Mucosa of rectum (tissue), 2 donors: ENCODE data around the gene MTHFR.

Source experiments
- H3K27ac ChIP-seq, 2 donors: one replicate each; pipeline ENCODE4 v1.7.0; 2013; ENCODE audit warnings: inconsistent platforms in 2 of 2, low read depth in 2 of 2, low read length in 2 of 2
- H3K27me3 ChIP-seq, 2 donors: one replicate each; pipeline ENCODE4 v1.7.0; 2013; ENCODE audit warnings: low read length in 2 of 2; ENCODE audit not compliant: control insufficient read depth in 2 of 2, insufficient read depth in 2 of 2
- H3K36me3 ChIP-seq, 2 donors: one replicate each; pipeline ENCODE4 v1.7.0; 2013; ENCODE audit warnings: low read length in 2 of 2; ENCODE audit not compliant: control insufficient read depth in 2 of 2, insufficient read depth in 2 of 2
- H3K4me1 ChIP-seq, 2 donors: one replicate each; pipeline ENCODE4 v1.7.0; 2013; ENCODE audit warnings: low read length in 2 of 2, mild to moderate bottlenecking in 1 of 2; ENCODE audit not compliant: control insufficient read depth in 2 of 2, insufficient read depth in 2 of 2
- H3K4me3 ChIP-seq, 2 donors: one replicate each; pipeline ENCODE4 v1.7.0; 2013; ENCODE audit warnings: low read length in 2 of 2
- H3K9ac ChIP-seq, 2 donors: one replicate each; pipeline ENCODE4 v1.7.0; 2013; ENCODE audit warnings: low read length in 2 of 2, low read depth in 1 of 2, mild to moderate bottlenecking in 1 of 2
- H3K9me3 ChIP-seq, 2 donors: one replicate each; pipeline ENCODE4 v1.7.0; 2013; ENCODE audit warnings: low read length in 2 of 2; ENCODE audit not compliant: control insufficient read depth in 2 of 2
- donor health status: healthy.
- donor health status: Normal muscosa, but diverticular disease.

The MTHFR gene

GRCh38 chr1:11841245-11842153 is 35.7 kb upstream of the MTHFR start:
- Histone ChIP-seq H3K4me1 (no peaks in the 10 kb centered on the region), H3K27ac (no peak overlapping the region), H3K4me3 (no peak overlapping the region), H3K9me3 (no peaks in the 10 kb centered on the region), H3K36me3 (peaks cover 63 to 69% of the 10 kb centered on the region in 2 donors), H3K27me3 (no peaks in the 10 kb centered on the region), H3K9ac (no peak overlapping the region)

GRCh38 chr1:11839727-11840705 is 34.3 kb upstream of the MTHFR start:
- no peaks in the 10 kb centered on the region for H3K9me3 ChIP-seq
- H3K4me1 ChIP-seq, result no peaks in the 10 kb centered on the region
- H3K27ac ChIP-seq, result no peak overlapping the region
- no peak overlapping the region for H3K4me3 ChIP-seq
- H3K9ac ChIP-seq, result no peak overlapping the region
- peaks cover 74 to 79% of the 10 kb centered on the region in 2 donors for H3K36me3 ChIP-seq
- H3K27me3 ChIP-seq, result no peaks in the 10 kb centered on the region

GRCh38 chr1:11838349-11839272 is 32.8 kb upstream of the MTHFR start:
- no peak overlapping the region for H3K27ac ChIP-seq
- H3K4me3 ChIP-seq, result no peak overlapping the region
- H3K36me3 ChIP-seq, result peaks cover 81 to 88% of the 10 kb centered on the region in 2 donors
- H3K4me1 ChIP-seq, result no peaks in the 10 kb centered on the region
- H3K27me3 ChIP-seq, result no peaks in the 10 kb centered on the region
- no peaks in the 10 kb centered on the region for H3K9me3 ChIP-seq
- no peak overlapping the region for H3K9ac ChIP-seq

GRCh38 chr1:11837767-11838348 is 32.1 kb upstream of the MTHFR start:
- Histone ChIP-seq H3K9me3 (no peaks in the 10 kb centered on the region), H3K36me3 (peaks cover 87 to 96% of the 10 kb centered on the region in 2 donors), H3K9ac (no peak overlapping the region), H3K27me3 (no peaks in the 10 kb centered on the region), H3K4me3 (no peak overlapping the region), H3K4me1 (no peaks in the 10 kb centered on the region), H3K27ac (no peak overlapping the region)

GRCh38 chr1:11836955-11837766 is 31.4 kb upstream of the MTHFR start:
- H3K9ac ChIP-seq, result no peak overlapping the region
- H3K9me3 ChIP-seq, result no peaks in the 10 kb centered on the region
- no peaks in the 10 kb centered on the region for H3K27me3 ChIP-seq
- H3K36me3 ChIP-seq, result peaks cover 84 to 96% of the 10 kb centered on the region in 2 donors
- H3K4me1 ChIP-seq, result no peaks in the 10 kb centered on the region
- H3K27ac ChIP-seq, result no peak overlapping the region
- H3K4me3 ChIP-seq, result no peak overlapping the region

GRCh38 chr1:11835441-11836225 is 29.9 kb upstream of the MTHFR start:
- peaks cover 75 to 89% of the 10 kb centered on the region in 2 donors for H3K36me3 ChIP-seq
- H3K4me3 ChIP-seq, result no peak overlapping the region
- no peak overlapping the region for H3K27ac ChIP-seq
- no peaks in the 10 kb centered on the region for H3K9me3 ChIP-seq
- no peak overlapping the region for H3K9ac ChIP-seq
- no peaks in the 10 kb centered on the region for H3K4me1 ChIP-seq
- no peaks in the 10 kb centered on the region for H3K27me3 ChIP-seq

GRCh38 chr1:11833900-11834299 is 28.1 kb upstream of the MTHFR start:
- Histone ChIP-seq H3K36me3 (peaks cover 70 to 85% of the 10 kb centered on the region in 2 donors), H3K4me3 (no peak overlapping the region), H3K9me3 (no peaks in the 10 kb centered on the region), H3K27me3 (no peaks in the 10 kb centered on the region), H3K9ac (no peak overlapping the region), H3K27ac (no peak overlapping the region), H3K4me1 (no peaks in the 10 kb centered on the region)

- no peak overlapping the region for H3K9ac ChIP-seq
- H3K4me1 ChIP-seq, result no peaks in the 10 kb centered on the region
- peaks cover 73 to 85% of the 10 kb centered on the region in 2 donors for H3K36me3 ChIP-seq
- H3K4me3 ChIP-seq, result no peak overlapping the region
- H3K9me3 ChIP-seq, result no peaks in the 10 kb centered on the region
- no peaks in the 10 kb centered on the region for H3K27me3 ChIP-seq
- H3K27ac ChIP-seq, result no peak overlapping the region
Measured at GRCh38 chr1:11833497-11833896, 27.7 kb upstream of the MTHFR start.
